GM12878 (cell line): ENCODE data around the gene UFC1. TPM values are rescaled to one million over a fixed set of nuclear protein-coding genes. Genes with fewer than 3 reads are reported as not detected.

ENCODE experiments used
- ATAC-seq: fragments of 200-7000 bp; cut with Tn5 transposase; 3 replicates; pipeline ENCODE4 v1.9.1; 2020; ENCODE audit warnings: mild to moderate bottlenecking, moderate library complexity
- BruUV-seq: library from RNA; stranded (reverse); fragments of 400-500 nt; replicated peaks from 2 replicates; lab custom pipeline; 2021; lab: Mats Ljungman, UMichigan
- CTCF ChIA-PET: fragments of 300-600 bp; sonication (Branson Sonifier 250); formaldehyde crosslinking; extraction: SDS; loops from one replicate; lab custom pipeline; 2021; ENCODE audit warnings: inconsistent platforms; lab: Yijun Ruan, JAX
- POLR2A ChIA-PET: fragments of 350-600 bp; formaldehyde crosslinking; extraction: SDS; loops from one replicate; lab custom pipeline; 2021; ENCODE audit warnings: inconsistent platforms; lab: Charles Lee
- RAD21 ChIA-PET: fragments of 300-600 bp; sonication (Branson Sonifier 250); formaldehyde crosslinking; loops from one replicate; lab custom pipeline; 2023; ENCODE audit warnings: antibody characterized with exemption; ENCODE audit not compliant: unreplicated experiment; lab: Charles Lee
- SMC1A ChIA-PET: fragments of 300-600 bp; sonication (Branson Sonifier 250); formaldehyde crosslinking; loops from one replicate; lab custom pipeline; 2023; ENCODE audit not compliant: unreplicated experiment, uncharacterized antibody; lab: Charles Lee
- DNase-seq: peaks from one replicate; pipeline ENCODE4 v3.0.0-alpha.2; 2011; ENCODE audit warnings: low read depth, low spot score
- FAIRE-seq: peaks from 3 replicates; lab custom pipeline; 2011; peaks lifted over from hg19 to GRCh38; lab: Jason Lieb, UNC
- H2AFZ ChIP-seq: 2 replicates; pipeline ENCODE4 v1.6.0; 2011; ENCODE audit warnings: low read depth, low read length, control low read depth; ENCODE audit not compliant: control insufficient read depth
- H3K27ac ChIP-seq: 2 replicates; pipeline ENCODE4 v1.5.1; 2011; ENCODE audit warnings: control low read depth; ENCODE audit not compliant: control insufficient read depth, insufficient read depth
- H3K27me3 ChIP-seq, 2 experiments: replicated peaks in 1 of 2; 2 replicates each; pipeline versions ENCODE4 v1.6.0 to v1.6.1; 2011; ENCODE audit warnings: low read length in 1 of 2; ENCODE audit not compliant: control insufficient read depth in 2 of 2, insufficient read depth in 2 of 2
- H3K36me3 ChIP-seq, 2 experiments: 2 replicates each; pipeline ENCODE4 v1.5.1; 2011; ENCODE audit warnings: low read length in 1 of 2; ENCODE audit not compliant: control insufficient read depth in 2 of 2, insufficient read depth in 2 of 2
- H3K4me1 ChIP-seq: 2 replicates; pipeline ENCODE4 v1.6.1; 2011; ENCODE audit warnings: mild to moderate bottlenecking, low read length, moderate library complexity, mixed read lengths; ENCODE audit not compliant: control insufficient read depth, insufficient read depth
- H3K4me2 ChIP-seq: 2 replicates; pipeline ENCODE4 v1.6.0; 2011; ENCODE audit warnings: control low read depth; ENCODE audit not compliant: control insufficient read depth, insufficient read depth
- H3K4me3 ChIP-seq: fragments of 200-600 bp; sonication (generic); 2 replicates; pipeline ENCODE4 v1.5.1; 2016
- H3K79me2 ChIP-seq: 2 replicates; pipeline ENCODE4 v1.6.0; 2011; ENCODE audit warnings: low read length; ENCODE audit not compliant: control insufficient read depth, insufficient read depth
- H3K9ac ChIP-seq: 2 replicates; pipeline ENCODE4 v1.8.0; 2011; ENCODE audit warnings: low read length, control low read depth, mixed read lengths; ENCODE audit not compliant: control insufficient read depth, insufficient read depth
- H3K9me3 ChIP-seq: replicated peaks from 3 replicates; pipeline ENCODE4 v1.5.1; 2011; ENCODE audit warnings: mild to moderate bottlenecking, low read length; ENCODE audit not compliant: control insufficient read depth, insufficient read depth
- H4K20me1 ChIP-seq: 2 replicates; pipeline ENCODE4 v1.6.0; 2011; ENCODE audit not compliant: control insufficient read depth, insufficient read depth
- ATF7 ChIP-seq: fragments of 450-650 bp; IDR thresholded peaks from 2 replicates; pipeline ENCODE4 v1.6.1; 2016; ENCODE audit warnings: low read depth, mild to moderate bottlenecking
- CREB1 ChIP-seq: IDR thresholded peaks from 2 replicates; pipeline ENCODE4 v1.6.1; 2012; ENCODE audit warnings: low read depth, mild to moderate bottlenecking, inconsistent platforms
- FOS ChIP-seq: IDR thresholded peaks from 3 replicates; pipeline ENCODE4 v1.6.1; 2011; ENCODE audit warnings: borderline replicate concordance; ENCODE audit not compliant: insufficient read length; ENCODE audit errors: extremely low read depth
- GABPA ChIP-seq: IDR thresholded peaks from 2 replicates; pipeline ENCODE4 v1.6.1; 2014; ENCODE audit warnings: antibody characterized with exemption, low read depth, mild to moderate bottlenecking, inconsistent platforms
- IKZF1 ChIP-seq: fragments of 450-650 bp; conservative IDR thresholded peaks from 2 replicates; pipeline ENCODE4 v1.6.1; 2017; ENCODE audit warnings: antibody characterized with exemption, mild to moderate bottlenecking
- IRF5 ChIP-seq: fragments of 450-650 bp; IDR thresholded peaks from 2 replicates; pipeline ENCODE4 v1.6.1; 2017; ENCODE audit warnings: borderline replicate concordance
- MLLT1 ChIP-seq: fragments of 450-650 bp; IDR thresholded peaks from 2 replicates; pipeline ENCODE4 v1.6.1; 2016; ENCODE audit warnings: mild to moderate bottlenecking
- MXI1 ChIP-seq: fragments of 150-350 bp; IDR thresholded peaks from 2 replicates; pipeline ENCODE4 v1.6.1; 2011; ENCODE audit warnings: low read depth, mild to moderate bottlenecking, inconsistent platforms, low read length, improper control_type of control experiment
- NFXL1 ChIP-seq: fragments of 450-650 bp; IDR thresholded peaks from 2 replicates; pipeline ENCODE4 v1.6.1; 2017; ENCODE audit warnings: antibody characterized with exemption, mild to moderate bottlenecking, borderline replicate concordance
- REST ChIP-seq: IDR thresholded peaks from 2 replicates; pipeline ENCODE4 v1.6.1; 2012; ENCODE audit warnings: mild to moderate bottlenecking, low read depth, low read length
- SKIL ChIP-seq: fragments of 450-650 bp; IDR thresholded peaks from 2 replicates; pipeline ENCODE4 v1.6.1; 2017; ENCODE audit warnings: mild to moderate bottlenecking, low read depth, inconsistent platforms; ENCODE audit not compliant: poor library complexity, severe bottlenecking
- SMARCA5 ChIP-seq: fragments of 450-650 bp; IDR thresholded peaks from 2 replicates; pipeline ENCODE4 v1.6.1; 2017; ENCODE audit warnings: mild to moderate bottlenecking
- SRF ChIP-seq, 2 experiments: IDR thresholded peaks; 2 replicates each; pipeline ENCODE4 v1.6.1; 2011; ENCODE audit warnings: low read depth in 2 of 2, low read length in 2 of 2, mild to moderate bottlenecking in 1 of 2, moderate library complexity in 1 of 2
- WGBS: methylation state at CpG from one replicate; pipeline ENCODE4 v1.1.6; 2016; ENCODE audit warnings: low lambda C conversion rate; ENCODE audit not compliant: insufficient replicate concordance, insufficient coverage; ENCODE audit errors: missing lambda C conversion rate; 5-methylcytosine and 5-hydroxymethylcytosine counted together
- in situ Hi-C: fragments of 300-500 bp; cut with MboI; formaldehyde crosslinking; loops from 9 replicates; pipeline ENCODE4 v1.14.3; 2018; ENCODE audit warnings: mixed read lengths
- intact Hi-C: fragments of 100-400 bp; cut with micrococcal nuclease; formaldehyde crosslinking; loops from one replicate; pipeline ENCODE4 v1.14.2; 2022; ENCODE audit not compliant: unreplicated experiment
- polyA plus RNA-seq, 11 experiments: library from polyadenylated mRNA; depleted of rRNA in 4 of 11; unstranded in 6 of 11; stranded (reverse) in 5 of 11; fragments of >200 nt; fragmentation: Nextera tagmentation in 4 of 11; fragmentation: Illumina TruSeq in 1 of 11; extraction: Ambion mirVana in 4 of 11; extraction: Trizol in 1 of 11; gene quantifications; 1 replicate in 1 of 11; 2 replicates in 10 of 11; pipeline versions ENCODE4 v1.2.1 to v1.2.3, GENCODE V29; 2011 to 2016; ENCODE audit warnings: inconsistent platforms in 2 of 11, missing spikeins in 2 of 11, low read depth in 1 of 11
- total RNA-seq, 4 experiments: library from RNA; depleted of rRNA in 3 of 4; stranded (reverse); fragments of >200 nt in 3 of 4; fragmentation: Illumina TruSeq in 1 of 4; extraction: Trizol in 1 of 4; gene quantifications; 2 replicates each; pipeline versions ENCODE4 v1.2.1 to v1.2.3, GENCODE V29; 2013 to 2021

Gene UFC1
- total and polyA plus RNA-seq, 10 of the 15 experiments (the other 5 are each of a cell fraction or from before 2014, with no cell fraction given) = 95.9 to 239 (median 151) TPM

GRCh38 chr1:161182214-161182613 is 28.4 kb downstream of the UFC1 start (continued):
- TF ChIP-seq IKZF1 = peak; percentile 10; the same call in 1 of the 2 replicates
- no peak for TF ChIP-seq IRF5

- intact Hi-C loops = no loop called here
- Histone ChIP-seq H3K36me3 (no peaks in the 10 kb centered on the region), H3K4me3 (no peak overlapping the region), H3K4me2 (peak overlapping the region; percentile 90), H3K4me1 (peaks cover 57% of the 10 kb centered on the region), H3K27ac (peak overlapping the region; percentile 97), H3K9ac (peak overlapping the region; percentile 59), H3K79me2 (peaks cover 14% of the 10 kb centered on the region), H2AFZ (no peak overlapping the region), H3K9me3 (no peaks in the 10 kb centered on the region), H3K27me3 (no peaks in the 10 kb centered on the region), H4K20me1 (no peaks in the 10 kb centered on the region)
- POLR2A ChIA-PET = interaction anchor here (0.6 to 1.5 kb wide), 8 partner anchors 16 to 556 kb away, joined by 3 to 8 read pairs (median 4); partner anchors contain the start of genes NDUFS2 and PPOX
- CTCF ChIA-PET = interaction anchor here (1.0 to 4.5 kb wide), 7 partner anchors 10 to 196 kb away, joined by 3 to 30 read pairs (median 4); partner anchors contain the start of genes NDUFS2, PPOX and TOMM40L
- DNase-seq (peak; percentile 98), ATAC-seq (peak; percentile 84), FAIRE-seq (peak; percentile 91)
- RAD21 ChIA-PET = interaction anchor here (0.7 to 2.4 kb wide), 5 partner anchors 17 to 117 kb away, joined by 3 to 13 read pairs (median 7); partner anchors contain the start of genes NDUFS2, PPOX and TOMM40L
- SMC1A ChIA-PET = interaction anchor here (0.6 to 3.0 kb wide), 7 partner anchors 9 to 1996 kb away, joined by 3 to 19 read pairs (median 10); partner anchors contain the start of genes NDUFS2, PPOX and TOMM40L
- BruUV-seq = no TSS peak
- in situ Hi-C loops = no loop called here
- WGBS = 0% methylated on average over 3 of the region's 3 CpGs
- TF ChIP-seq SRF (IDR thresholded peaks at IDR 0.05; ENCODE audit: low read depth in 2 of 2, low read length in 2 of 2) (no peak), GABPA (0 out of 2 replicates have a peak, but pooled peaks have one; percentile 29), ATF7 (peak; percentile 91), CREB1 (peak; percentile 58; the same call in 1 of the 2 replicates), IKZF1 (0 out of 2 replicates have a peak, but pooled peaks have one; percentile 13), SKIL (peak; percentile 19), MLLT1 (peak; percentile 37), FOS (peak; percentile 46), SMARCA5 (no peak), REST (no peak), NFXL1 (no peak), MXI1 (peak; percentile 32; the same call in 1 of the 2 replicates)
Measured at GRCh38 chr1:161185282-161185682, 31.5 kb downstream of the UFC1 start.
